ENCODE measurements around the gene ZNF516.

Gene ZNF516

DNA sequence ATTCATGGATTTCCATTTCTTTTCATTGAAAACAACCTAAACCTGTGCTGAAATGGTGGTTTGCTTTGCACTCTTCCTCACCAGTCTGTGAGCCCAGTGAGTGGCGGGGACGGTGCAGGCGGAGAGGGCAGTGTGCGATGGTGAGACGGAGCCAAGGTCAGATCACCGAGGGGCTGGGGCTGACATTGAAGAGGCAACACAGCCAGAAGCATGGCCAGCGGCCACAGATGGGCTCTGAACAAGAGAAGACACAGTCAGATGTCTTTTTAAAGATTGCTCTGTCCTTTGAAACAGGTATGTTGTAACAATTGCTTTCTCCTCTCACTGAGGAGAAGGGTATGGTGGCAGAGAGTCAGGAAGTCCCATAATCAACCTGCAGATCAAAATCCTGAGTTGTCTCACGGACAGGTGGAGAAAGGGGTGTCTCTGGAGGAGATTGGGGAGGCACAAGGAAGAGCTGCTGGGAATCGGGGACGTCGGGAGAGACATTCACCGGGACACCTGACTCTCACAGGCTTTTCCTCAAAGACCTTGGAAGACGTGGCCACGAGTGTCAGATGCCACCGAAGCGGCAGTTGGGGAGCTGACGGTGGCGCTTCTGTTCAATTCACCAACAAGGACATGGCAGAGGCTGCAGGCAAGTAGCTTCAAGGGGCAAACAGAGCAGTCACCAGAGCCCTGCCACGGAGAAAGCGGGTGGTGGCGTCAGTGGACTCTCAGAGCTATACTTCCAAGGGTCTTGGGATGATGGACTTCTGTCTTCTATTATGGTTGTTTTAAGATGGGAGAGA is 12.1 kb upstream of the ZNF516 start:
- no peak for DNase-seq (ENCODE audit: low spot score)

DNA sequence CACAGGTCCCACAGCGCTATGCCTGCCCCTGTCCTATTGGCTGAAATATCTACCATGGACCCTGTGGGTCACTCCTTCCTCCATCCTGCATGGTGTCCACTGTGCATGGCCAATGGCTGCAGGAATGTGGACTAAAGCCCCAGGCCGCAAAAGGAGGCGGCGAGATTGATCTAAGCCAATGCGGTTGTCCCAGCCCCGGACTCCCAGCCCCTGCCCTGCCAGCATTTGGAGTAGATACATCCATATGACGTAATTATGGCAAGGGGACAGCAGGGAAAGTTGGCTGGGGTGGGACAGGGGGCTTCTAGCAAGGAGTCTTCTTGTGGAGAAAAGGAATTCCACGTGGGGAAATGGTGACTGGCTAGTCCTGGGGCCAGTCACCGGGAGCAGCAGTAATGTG is 11.4 kb upstream of the ZNF516 start:
- DNase-seq (ENCODE audit: low spot score), result no peak

DNA sequence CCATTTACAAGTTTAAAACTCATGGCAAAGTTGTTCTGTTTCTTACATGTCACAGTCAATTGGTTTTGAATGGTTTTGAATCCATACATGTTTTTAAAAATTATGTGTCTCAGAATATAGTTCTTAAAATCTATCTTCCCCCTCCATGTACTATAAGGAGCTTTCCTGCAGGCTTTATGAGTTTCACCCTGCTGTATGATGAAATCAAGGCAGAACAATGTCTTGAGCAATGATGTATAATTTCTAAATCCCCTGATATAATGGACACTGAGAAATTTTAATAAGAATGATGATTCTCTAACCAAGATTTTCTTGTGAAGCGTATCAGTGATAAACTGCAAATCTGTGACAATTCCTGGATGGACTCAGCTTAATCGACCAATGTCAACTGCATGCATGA is 10.6 kb upstream of the ZNF516 start:
- DNase-seq (ENCODE audit: low spot score), result no peak

DNA sequence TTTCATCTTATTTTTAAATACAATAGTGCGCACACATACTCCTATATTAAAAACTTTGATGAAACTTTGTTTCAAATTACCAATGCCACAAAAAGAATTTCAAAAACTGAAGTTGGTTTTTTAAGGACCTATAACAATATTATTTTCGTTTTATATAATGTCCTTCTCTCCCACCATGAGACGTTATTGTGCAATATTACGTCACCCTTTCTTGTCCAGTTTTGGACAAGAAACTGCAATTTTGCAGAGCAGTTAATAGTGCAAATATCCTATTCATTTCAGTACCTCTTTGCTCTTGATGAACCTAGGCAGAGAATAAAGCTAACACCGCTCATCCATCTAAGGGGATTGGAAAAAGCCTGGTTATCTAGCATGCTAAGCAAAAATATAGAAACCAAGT is 9.7 kb upstream of the ZNF516 start:
- DNase-seq (ENCODE audit: low spot score), result no peak

DNA sequence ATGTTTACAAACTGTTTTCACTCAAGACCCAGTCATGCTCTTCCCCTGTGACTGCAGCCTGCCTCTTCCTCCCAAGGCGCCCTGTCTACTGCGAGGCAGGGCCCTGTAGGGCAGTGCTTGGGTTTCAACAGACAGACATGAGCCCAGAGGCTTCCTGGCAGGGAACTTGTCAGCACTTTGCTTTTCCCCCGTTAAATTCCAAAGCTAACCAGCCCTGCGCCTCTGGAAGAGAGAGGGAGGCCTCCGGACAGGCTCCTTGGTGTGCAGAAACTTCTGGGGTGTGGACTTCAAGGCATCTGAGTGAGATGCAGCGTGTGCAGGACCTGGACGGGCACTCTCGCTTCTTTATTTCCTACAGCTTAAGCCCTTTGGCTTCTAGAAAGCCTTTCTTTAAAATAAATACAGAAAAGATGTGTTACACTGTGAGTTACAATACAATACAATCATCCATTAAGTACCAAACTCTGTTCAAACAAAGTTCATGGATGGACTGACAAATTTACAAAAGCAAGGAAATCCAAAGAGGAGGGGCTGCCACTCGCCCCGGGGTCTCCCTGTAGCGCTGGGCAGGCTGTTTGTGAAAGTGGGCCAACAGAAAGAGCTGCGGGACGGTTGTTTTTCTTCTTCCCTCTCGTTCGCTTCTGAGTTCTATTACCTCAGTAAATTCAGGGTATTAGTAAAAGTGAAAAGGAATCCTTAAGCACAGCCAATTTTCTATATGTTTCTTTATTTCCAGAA is 8.8 kb upstream of the ZNF516 start:
- no peak for DNase-seq (ENCODE audit: low spot score)

DNA sequence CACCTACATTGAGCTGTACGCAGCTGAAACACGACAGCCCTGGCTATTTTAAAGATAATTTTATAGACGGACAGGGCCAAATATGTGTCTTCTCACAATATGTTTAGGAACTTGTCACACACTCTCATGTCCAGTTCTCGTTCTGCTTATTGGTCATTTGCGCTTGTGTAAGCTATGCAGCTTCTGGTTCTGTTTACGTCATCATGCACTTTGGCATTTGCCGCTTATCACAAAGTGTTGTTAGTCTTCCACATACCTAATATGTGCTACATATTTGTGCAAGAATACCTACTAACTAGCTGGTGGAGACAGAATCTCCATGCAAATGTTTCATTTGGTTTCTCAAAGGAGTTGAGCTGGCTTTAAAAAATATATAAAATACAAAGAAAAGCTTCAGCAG is 7.5 kb upstream of the ZNF516 start:
- no peak for DNase-seq (ENCODE audit: low spot score)

DNA sequence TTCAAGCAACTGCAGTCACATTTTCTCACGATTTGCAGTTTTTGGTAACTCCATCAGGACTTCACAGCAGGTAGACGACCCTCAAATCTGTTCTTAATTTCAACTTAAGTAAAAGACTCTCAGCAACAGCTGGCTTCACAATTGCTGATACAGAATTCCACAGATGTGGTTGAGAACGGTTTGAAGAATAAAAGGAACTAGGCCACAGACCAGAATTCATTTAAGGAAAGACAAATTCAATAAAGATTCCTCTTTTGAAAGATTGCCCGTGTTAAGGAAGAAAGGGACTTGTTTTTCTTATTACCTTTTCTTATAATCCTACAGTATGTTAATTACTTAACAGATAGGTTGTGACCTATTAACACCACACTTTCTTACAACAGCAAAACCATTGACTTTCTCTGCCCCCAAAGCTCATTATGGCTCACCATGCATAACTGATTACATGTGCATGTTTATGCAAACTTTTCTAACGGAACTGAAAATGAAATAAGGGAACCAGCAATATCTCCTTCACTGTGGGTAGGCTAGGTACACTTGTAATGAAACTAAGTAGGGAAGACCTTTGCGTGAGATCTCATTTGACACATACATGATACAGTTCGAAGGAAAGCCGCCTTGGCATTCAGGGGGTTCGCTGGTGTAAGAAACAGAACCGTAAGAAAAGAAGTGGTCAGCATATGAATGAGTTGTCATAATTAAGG is 4.7 kb upstream of the ZNF516 start:
- DNase-seq (ENCODE audit: low spot score), result no peak

DNA sequence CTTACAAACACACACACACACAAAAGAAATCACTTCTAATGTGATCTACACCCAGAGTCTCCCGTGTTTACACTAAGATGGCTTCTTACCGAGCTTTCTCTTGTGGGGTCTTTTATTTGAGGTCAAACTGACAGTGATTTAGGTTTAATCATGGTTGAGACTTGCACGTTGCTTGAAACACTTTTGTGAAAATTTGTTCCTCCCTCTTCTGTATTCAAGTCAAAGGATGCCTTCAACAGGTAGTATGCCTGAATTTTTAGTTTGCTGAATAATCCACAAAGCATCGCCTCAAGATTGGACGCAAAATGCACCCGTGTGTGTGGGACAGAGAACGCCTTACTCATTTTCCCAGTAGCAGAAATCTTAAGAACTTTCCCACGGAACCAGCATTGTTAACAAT is 4.0 kb upstream of the ZNF516 start:
- DNase-seq (ENCODE audit: low spot score), result no peak

DNA sequence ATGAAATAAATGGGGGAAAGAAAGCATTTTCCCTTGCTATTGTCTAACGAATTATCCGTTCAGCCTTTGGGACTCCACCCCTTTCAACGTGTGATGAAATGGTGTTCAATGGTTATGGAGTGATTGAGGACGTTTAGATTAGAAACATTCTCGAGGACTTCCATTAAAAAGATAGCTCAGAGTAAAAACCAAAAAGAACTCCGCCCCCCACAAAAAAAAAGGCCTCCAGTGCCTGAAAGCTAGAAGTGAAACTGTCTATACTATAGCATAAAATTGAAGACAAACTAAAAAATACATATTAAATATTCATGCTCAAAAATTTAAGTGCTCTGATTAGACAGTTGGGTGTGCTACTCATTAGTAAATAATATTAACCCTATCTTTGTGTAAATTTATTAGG is 3.0 kb upstream of the ZNF516 start:
- DNase-seq (ENCODE audit: low spot score), result no peak

DNA sequence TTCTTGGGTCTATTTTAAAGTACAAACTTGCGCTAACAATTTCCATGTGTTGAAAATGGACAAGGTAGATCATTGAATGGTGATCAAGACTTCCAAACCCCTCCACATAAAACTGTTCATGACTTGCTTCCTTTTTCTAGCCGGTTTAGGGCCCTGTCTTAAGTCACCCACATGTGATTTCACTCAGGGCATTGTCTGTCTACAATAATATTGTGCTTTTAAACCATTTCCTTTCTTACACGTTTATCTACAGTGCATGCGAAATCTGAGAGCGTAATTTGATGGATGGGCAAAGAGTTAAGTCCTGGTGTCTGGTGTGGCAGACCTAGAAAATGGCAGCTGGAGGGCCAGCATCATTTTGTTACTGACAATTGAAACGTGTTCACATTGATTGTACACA is 2.0 kb upstream of the ZNF516 start:
- no peak for DNase-seq (ENCODE audit: low spot score)

DNA sequence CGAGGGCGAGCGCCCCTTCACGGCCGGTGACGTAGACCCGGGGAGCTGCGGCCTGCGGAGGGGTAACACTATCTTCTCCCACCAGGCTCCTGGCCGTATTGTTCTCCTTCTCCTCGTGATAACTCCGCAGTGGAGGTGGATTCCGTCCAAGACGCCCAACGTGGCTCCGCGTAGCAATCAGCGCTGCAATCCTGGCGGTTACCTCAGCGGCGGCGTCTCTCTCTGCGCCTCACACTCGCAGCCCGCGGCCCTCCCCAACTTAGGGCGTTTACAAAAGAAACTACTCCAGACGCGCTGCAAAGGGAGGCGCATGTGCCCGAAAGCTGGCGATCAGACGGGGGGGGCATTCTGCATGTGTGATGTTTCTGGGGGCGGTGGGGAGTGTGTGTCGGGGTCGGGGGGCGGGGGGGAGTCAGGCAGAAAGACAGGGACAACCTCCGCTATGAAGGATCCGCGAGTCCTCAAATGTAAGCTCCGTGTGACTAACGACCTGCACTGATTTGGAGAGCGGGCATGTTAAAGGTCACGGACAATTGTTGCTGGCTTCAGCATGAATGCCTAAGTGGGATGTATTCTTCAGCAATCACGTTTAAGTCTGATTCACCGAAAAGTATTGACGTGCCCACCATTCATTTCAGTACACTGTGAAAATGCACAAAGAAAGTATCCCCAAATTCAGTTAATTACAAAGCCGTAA is 1.3 kb upstream of the ZNF516 start:
- DNase-seq (ENCODE audit: low spot score), result no peak

DNA sequence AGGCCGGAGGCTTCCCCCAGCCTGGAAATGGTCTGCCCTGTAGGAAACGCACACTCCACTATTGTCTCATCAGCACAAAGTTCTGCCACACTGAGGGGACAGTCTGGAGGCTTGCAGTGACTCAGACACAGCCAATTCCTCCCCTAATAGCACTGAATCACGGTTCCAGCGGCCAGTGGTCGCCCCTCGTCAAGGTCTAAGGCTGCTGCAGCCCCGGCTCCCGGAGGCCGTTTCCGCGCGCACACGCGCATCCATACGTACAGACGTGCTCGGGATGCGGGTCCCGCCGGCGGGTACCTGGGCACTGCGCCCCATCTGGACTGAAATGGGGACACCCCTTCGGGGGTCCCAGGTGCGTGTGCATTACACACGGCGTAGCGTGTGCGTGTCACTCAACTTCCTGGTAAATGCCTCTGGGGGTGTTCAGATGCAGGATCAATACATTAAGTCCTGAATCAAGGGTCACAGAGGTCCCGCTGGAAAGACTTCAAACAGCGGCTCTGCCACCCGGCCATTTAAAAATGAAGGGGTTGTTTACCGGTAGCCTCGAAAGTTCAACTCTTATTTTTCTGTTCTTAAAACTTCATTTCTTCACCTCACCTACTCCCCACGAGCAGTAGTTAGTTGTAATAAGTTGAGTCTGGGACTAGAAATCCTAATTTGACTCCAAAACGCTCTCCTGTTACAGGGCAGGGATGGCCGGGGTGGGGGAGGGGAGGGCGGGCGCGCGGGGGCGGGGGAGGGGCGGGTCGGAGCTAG is 572 bp upstream of the ZNF516 start:
- DNase-seq (ENCODE audit: low spot score), result peak; percentile 47

DNA sequence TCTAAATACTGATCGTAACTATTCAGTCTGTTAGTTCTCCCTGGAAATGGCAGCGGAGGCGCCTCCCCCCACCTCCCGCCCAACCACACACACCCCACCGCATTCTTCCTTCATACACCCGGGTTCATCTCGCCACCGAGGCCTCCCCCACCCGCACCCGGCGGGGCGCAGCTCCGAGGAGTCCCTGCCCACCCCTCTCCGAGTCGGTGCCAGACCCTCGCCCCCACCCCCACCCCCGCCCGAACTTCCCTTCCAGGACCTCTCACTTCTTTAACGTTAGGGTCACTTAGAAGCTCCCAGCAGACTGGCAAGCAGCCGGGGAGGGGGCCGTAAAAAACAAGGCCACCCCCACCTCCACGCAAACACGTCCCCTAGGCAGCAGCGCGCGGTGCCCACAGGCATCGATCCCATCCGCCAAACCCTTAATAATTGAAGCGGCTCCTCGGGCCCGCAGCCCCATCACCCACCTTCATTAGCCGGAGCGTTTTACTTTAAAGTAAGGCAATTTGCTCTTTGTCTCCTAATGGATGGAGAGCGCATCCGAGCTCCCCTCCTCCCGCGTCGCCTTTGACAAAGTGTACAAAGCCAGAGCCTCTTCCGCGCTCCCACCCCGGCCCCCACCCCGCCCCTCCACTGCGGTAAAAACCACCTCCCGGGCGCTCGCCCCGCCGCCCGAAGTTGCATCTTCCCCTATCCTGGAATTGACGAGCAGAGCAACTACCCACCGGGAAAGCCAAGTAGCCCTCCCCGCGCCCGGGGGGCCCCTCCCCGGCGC is 624 bp downstream of the ZNF516 start:
- no peak for DNase-seq (ENCODE audit: low spot score)

DNA sequence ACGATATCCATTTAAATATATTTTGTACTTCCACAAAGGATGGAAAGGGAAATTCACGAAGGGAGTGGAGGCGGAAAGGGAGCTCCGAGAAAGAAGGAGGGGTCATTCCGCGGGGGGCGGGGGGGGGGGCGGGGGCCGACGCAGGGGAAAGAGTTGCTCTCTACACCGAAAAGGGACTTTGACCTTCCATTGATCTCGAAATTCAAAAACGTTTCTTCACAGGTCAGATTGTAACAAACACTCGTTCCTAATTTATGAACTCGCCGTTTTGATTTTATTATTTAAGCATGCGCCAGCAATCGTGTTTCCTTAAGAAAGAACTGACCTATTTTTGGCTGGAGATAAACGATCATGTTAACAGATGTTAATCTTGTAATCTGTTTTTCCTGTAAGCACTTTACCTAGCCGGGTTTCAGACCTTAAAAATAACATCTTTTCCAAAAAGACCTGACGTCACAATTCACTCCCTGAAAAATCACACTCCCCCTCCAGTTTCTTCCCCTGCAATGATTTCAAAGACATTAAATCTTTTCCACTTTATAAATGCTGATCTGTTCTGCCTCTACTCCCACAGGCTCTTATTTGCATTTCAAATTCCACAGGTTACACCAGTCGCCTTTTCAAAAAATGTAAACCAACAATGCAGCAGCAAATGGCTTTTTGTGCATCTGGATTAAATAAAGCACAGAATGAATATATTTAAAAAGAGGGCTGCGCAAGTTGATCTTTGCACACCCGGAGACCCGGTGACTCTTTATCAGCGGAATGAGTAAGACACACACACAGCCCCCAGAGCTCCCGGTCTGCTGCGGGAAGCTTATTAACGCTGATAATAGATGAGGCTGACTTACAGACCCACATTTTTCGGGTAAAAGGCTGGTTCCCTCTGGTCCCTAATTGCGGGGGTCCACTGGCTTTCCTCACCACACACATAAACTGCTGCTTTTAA is 1.6 kb downstream of the ZNF516 start:
- no peak for DNase-seq (ENCODE audit: low spot score)

DNA sequence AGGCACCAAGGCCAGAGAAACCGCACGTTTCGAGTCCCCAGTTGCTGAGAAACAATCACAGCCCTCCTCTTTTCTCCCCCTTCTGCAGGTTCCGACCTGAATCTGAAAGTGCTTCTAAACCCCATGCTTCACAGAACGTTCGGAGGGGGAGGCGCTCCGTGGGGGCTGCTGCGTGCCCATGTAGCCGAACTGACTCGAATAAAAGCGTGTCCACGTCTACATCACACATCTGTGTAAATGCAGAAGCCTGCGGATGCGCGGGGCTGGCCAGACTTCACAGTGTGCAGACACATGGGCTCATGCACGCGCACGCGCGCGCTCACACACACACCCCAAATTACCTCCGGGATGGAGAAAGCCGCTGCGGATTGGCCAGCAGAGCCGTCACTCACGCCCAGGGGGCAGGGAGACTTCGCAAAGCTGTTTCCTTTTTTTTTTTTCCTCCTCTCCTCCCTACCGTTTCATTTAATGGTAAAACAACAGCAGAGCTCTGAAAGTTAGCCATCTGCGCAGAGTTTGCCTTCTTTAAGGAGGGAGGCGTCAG is 2.3 kb downstream of the ZNF516 start:
- DNase-seq (ENCODE audit: low spot score), result peak; percentile 89

DNA sequence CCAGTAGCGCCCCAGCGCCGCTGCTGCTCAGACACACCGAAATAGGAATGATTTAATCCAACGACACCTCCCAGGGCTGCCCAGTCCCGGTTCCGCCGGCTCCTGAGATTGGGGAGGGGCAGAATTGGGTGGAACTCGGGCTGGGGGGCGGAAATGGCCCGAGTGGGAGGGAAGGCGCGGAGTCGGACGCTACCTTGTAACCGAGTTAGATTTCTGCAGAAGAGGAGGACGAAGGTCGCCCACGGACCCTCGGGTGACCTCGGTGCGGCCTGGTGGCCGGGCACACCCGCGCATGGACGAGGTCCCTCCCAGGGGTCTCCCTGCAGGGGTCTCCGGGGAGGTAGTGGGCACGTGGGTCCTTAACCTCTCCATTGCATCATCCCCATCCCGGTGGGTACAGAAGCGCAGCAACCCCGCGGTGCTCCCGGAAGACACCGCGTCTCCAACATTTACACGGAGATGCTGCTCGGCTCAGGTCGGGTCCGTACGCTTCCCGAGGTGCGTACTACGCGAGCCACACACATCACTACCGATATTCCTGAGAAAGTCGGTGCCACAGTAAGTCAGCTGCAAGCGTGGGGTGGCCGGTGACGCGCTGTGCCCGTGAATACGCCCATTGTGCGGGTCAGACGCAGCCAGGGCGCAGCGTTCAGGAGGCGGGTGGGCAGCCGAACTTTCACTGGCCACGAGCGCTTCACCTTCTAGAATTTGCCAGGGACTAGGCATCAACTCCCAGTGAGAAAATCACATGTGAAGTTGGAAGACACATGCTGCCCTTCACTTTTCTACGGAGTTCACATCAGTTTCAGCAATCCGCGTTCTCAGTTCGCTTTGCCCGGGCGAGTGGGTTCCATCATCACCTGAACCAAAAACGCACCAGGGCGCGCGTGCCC is 3.0 kb downstream of the ZNF516 start:
- DNase-seq (ENCODE audit: low spot score), result peak; percentile 43

DNA sequence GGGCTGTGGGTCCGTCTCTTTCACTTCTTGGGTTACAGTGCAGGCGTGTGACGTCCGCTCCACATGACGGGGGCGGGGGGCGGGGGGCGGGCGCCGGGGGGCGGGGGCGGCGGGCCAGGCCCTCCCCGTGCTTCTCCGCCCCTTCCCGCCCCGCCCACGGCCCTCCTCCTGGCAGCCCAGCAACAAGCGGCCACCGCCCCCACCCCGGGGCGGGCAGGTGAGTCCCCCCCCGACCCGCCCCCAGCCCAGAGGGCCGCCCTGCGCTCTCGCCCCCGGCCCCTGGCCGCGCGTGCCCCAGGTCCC is 3.6 kb downstream of the ZNF516 start:
- DNase-seq (ENCODE audit: low spot score), result peak; percentile 23

DNA sequence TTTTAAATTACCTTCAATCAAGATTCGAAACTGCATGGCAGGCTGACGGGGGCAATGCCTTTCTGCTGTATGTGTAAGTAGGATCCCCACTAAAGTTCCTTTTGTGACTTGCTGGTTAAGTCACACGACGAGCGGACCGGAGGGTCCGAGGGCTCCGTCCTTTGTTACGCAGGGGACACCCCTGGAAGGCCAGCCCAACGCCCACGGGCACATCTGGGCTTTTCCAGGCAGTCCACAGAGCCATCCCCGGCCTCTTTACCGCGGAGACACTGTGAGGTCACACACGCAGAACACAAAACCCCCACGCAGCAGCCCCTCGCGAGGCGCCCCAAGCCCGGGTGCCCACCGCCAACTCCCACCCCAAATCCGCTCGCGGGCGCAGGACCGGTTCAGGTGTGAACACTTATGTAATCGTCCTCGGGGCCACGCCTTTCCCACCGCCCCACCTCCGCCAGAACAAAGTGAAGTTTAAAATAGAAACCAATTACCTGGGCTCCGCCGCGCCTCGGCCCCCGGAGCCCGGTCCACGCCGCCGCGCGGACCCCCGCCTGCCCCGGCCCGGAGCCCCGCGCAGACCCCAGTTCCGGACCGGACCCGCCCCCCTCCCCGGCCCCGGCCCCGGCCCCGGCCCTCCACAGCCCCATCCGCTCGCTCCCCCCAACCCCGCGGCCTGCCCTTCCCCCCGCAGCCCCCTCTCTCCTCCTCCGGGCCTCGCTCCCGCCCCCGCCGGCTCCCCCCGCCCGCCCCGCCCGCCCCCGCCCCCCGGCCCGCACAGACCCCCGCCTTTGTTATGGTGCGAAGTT is 4.2 kb downstream of the ZNF516 start:
- DNase-seq (ENCODE audit: low spot score), result peak; percentile 35
